Measurements from ENCODE around the gene TATDN3. TPM values are rescaled to one million over a fixed set of nuclear protein-coding genes. Genes with fewer than 3 reads are reported as not detected.

TATDN3 gene, protein sequence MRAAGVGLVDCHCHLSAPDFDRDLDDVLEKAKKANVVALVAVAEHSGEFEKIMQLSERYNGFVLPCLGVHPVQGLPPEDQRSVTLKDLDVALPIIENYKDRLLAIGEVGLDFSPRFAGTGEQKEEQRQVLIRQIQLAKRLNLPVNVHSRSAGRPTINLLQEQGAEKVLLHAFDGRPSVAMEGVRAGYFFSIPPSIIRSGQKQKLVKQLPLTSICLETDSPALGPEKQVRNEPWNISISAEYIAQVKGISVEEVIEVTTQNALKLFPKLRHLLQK
- 62.5 and 72.0 TPM in 2 replicates for polyA plus RNA-seq
- 55.5 and 59.6 TPM in 2 replicates for polyA minus RNA-seq

DNA sequence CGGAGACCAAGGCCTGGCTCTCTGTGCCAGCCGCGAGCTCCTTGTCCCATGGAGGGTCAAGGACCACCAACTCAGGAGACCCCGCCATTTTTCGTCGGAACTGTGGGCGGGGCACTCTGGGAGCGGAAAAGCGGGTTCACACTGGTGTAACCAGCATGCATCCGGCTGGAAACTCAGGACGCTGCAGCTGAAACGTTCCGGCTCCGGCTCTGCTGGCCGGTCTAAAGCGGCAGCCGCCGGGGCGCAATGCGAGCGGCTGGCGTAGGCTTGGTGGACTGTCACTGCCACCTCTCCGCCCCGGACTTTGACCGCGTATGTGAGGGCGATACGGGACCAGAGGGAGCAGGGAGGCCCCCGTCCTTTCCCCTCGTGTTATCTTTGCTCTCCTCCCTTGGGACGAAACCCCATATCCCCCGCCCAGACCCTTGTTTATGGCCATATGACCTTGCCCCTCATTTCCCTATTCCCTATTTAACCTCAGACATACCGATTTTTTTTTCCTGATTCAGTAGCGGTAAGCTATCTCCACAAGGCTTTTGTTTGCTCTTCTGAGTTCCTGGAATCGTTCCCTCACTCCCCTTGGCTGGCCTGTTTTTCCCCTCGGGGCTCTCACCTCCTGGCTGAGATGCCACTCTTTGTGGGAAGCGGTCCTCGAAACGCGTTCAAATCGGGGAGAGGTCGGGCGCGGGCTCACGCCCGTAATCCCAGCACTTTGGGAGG, at the start of gene TATDN3, which contains the start of gene NSL1:
Gene TATDN3 (plus strand): TSS at position 219 of the 720 bp plus-strand sequence. CDS start 28 bp downstream, at position 247.
Gene NSL1 (minus strand): TSS at position 102 of the 720 bp plus-strand sequence. CDS start 14 bp downstream, at position 88.
- no peaks in the 10 kb centered on the region for H3F3A ChIP-seq (ENCODE audit: insufficient read depth, low read length, poor library complexity, severe bottlenecking)
- no peaks in the 10 kb centered on the region for H3K27me3 ChIP-seq (ENCODE audit: insufficient read depth, low read depth, low read length)
- H2AFZ ChIP-seq (ENCODE audit: low read depth, low read length) = peak within 1 kb of the TSS; percentile 90
- peak within 1 kb of the TSS; percentile 96 for H3K9ac ChIP-seq (ENCODE audit: low read length)
- peak within 1 kb of the TSS; percentile 91 for H3K4me3 ChIP-seq (ENCODE audit: low read length)
- H4K20me1 ChIP-seq (ENCODE audit: insufficient read depth) = no peaks in the 10 kb centered on the region
- H3K4me2 ChIP-seq (ENCODE audit: low read length) = peak within 1 kb of the TSS; percentile 49
- H3K36me3 ChIP-seq (ENCODE audit: insufficient read depth, low read length) = no peaks in the 10 kb centered on the region
- peaks cover 30% of the 10 kb centered on the region for H3K79me2 ChIP-seq (replicated peaks; ENCODE audit: insufficient read depth, low read length)
- peak within 1 kb of the TSS; percentile 95 for H3K27ac ChIP-seq (ENCODE audit: low read length)
- no peaks in the 10 kb centered on the region for H3K9me3 ChIP-seq (ENCODE audit: low read length)
- H3K9me2 ChIP-seq (ENCODE audit: insufficient read depth, low read length) = no peaks in the 10 kb centered on the region
- peak; percentile 70 for TF ChIP-seq EP300 (conservative IDR thresholded peaks at IDR 0.05; ENCODE audit: poor library complexity, severe bottlenecking)
- TF ChIP-seq, protein P1, sequence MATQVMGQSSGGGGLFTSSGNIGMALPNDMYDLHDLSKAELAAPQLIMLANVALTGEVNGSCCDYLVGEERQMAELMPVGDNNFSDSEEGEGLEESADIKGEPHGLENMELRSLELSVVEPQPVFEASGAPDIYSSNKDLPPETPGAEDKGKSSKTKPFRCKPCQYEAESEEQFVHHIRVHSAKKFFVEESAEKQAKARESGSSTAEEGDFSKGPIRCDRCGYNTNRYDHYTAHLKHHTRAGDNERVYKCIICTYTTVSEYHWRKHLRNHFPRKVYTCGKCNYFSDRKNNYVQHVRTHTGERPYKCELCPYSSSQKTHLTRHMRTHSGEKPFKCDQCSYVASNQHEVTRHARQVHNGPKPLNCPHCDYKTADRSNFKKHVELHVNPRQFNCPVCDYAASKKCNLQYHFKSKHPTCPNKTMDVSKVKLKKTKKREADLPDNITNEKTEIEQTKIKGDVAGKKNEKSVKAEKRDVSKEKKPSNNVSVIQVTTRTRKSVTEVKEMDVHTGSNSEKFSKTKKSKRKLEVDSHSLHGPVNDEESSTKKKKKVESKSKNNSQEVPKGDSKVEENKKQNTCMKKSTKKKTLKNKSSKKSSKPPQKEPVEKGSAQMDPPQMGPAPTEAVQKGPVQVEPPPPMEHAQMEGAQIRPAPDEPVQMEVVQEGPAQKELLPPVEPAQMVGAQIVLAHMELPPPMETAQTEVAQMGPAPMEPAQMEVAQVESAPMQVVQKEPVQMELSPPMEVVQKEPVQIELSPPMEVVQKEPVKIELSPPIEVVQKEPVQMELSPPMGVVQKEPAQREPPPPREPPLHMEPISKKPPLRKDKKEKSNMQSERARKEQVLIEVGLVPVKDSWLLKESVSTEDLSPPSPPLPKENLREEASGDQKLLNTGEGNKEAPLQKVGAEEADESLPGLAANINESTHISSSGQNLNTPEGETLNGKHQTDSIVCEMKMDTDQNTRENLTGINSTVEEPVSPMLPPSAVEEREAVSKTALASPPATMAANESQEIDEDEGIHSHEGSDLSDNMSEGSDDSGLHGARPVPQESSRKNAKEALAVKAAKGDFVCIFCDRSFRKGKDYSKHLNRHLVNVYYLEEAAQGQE (IDR thresholded peaks at IDR 0.05; ENCODE audit: borderline replicate concordance) = peak; percentile 96
- TF ChIP-seq SMC3 (conservative IDR thresholded peaks at IDR 0.05; ENCODE audit: poor library complexity) = peak; percentile 58
- TF ChIP-seq MXI1 (conservative IDR thresholded peaks at IDR 0.05; ENCODE audit: poor library complexity, severe bottlenecking) = peak; percentile 82
- TF ChIP-seq, protein P2, sequence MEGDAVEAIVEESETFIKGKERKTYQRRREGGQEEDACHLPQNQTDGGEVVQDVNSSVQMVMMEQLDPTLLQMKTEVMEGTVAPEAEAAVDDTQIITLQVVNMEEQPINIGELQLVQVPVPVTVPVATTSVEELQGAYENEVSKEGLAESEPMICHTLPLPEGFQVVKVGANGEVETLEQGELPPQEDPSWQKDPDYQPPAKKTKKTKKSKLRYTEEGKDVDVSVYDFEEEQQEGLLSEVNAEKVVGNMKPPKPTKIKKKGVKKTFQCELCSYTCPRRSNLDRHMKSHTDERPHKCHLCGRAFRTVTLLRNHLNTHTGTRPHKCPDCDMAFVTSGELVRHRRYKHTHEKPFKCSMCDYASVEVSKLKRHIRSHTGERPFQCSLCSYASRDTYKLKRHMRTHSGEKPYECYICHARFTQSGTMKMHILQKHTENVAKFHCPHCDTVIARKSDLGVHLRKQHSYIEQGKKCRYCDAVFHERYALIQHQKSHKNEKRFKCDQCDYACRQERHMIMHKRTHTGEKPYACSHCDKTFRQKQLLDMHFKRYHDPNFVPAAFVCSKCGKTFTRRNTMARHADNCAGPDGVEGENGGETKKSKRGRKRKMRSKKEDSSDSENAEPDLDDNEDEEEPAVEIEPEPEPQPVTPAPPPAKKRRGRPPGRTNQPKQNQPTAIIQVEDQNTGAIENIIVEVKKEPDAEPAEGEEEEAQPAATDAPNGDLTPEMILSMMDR (IDR thresholded peaks at IDR 0.05; ENCODE audit: poor library complexity, severe bottlenecking) = peak; percentile 39
- no peak for TF ChIP-seq EZH2 (IDR thresholded peaks at IDR 0.05; ENCODE audit: borderline replicate concordance, insufficient read depth, low read length, poor library complexity, severe bottlenecking)
- peak; percentile 98 for TF ChIP-seq POLR2AphosphoS5 (IDR thresholded peaks at IDR 0.05)
- TF ChIP-seq RAD21 (conservative IDR thresholded peaks at IDR 0.05) = peak; percentile 40
- peak; percentile 100 for TF ChIP-seq TAF1 (IDR thresholded peaks at IDR 0.05; ENCODE audit: low read depth)

DNA sequence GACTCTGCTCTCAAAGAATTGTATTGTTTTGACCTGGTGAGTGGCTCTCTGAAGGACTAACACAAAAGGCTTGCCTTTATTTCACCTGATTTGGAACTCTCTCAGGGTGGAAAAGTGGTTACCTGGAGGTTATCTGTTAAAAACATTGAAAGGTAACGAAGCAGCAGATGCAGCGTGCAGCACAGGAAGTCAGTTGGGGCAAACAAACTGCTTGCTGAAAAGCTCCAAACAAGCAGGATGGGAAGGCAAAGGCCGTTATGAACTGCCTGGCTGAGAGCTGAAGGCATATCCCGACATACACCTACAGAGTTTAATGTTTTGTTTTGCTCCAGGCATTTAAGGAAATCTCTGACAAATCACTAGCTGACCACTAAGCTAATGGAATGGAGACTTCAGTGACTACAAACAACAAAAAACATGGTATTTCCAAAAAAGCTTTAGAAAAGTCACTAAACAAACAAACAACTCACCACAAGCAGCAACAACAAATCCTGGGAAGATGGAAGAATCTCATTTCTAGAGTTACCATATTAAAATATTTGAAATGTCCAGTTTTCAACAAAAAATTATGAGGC, 47.7 kb upstream of the TATDN3 start:
- Histone ChIP-seq H3K9ac (ENCODE audit: low read length) (no peak overlapping the region), H3K9me2 (ENCODE audit: insufficient read depth, low read length) (no peaks in the 10 kb centered on the region), H3F3A (ENCODE audit: insufficient read depth, low read length, poor library complexity, severe bottlenecking) (no peaks in the 10 kb centered on the region), H2AFZ (ENCODE audit: low read depth, low read length) (no peak overlapping the region), H3K4me2 (ENCODE audit: low read length) (no peak overlapping the region), H4K20me1 (ENCODE audit: insufficient read depth) (no peaks in the 10 kb centered on the region), H3K36me3 (ENCODE audit: insufficient read depth, low read length) (peaks cover 4% of the 10 kb centered on the region), H3K9me3 (ENCODE audit: low read length) (no peaks in the 10 kb centered on the region), H3K4me3 (ENCODE audit: low read length) (no peak overlapping the region), H3K79me2 (replicated peaks; ENCODE audit: insufficient read depth, low read length) (no peaks in the 10 kb centered on the region), H3K27ac (ENCODE audit: low read length) (no peak overlapping the region), H3K27me3 (ENCODE audit: insufficient read depth, low read depth, low read length) (no peaks in the 10 kb centered on the region)
- TF ChIP-seq POLR2AphosphoS5 (IDR thresholded peaks at IDR 0.05) = no peak

All from neural cell (in vitro differentiated cells).